Gastrocnemius medialis (tissue), 4 donors: ENCODE measurements around the gene CALHM2. TPM values are rescaled to one million over a fixed set of nuclear protein-coding genes. Genes with fewer than 3 reads are reported as not detected.
A peak's percentile ranks its signal among the peaks of the same experiment; 100 is the strongest.

Experiments used
- ATAC-seq, 2 donors: fragments of 150-250 bp; one replicate each; pipeline ENCODE4 v1.9.1; 2016
- DNase-seq, 2 donors: peaks; one replicate each; pipeline ENCODE4 v3.0.0-alpha.2; 2019
- H3K27ac ChIP-seq, 4 donors: fragments of 200-600 bp; sonication (generic); 1 replicate in 1 of 4; 2 replicates in 3 of 4; pipeline ENCODE4 v1.5.1; 2016 to 2018; ENCODE audit warnings: mild to moderate bottlenecking in 2 of 4, moderate library complexity in 1 of 4
- H3K27me3 ChIP-seq, 3 donors: fragments of 200-600 bp; sonication (generic) in 2 of 3; 1 replicate in 1 of 3; 2 replicates in 2 of 3; pipeline versions ENCODE4 v1.5.1 to v1.6.0; 2016 to 2019; ENCODE audit warnings: mild to moderate bottlenecking in 1 of 3, moderate library complexity in 1 of 3
- H3K36me3 ChIP-seq, 2 donors: fragments of 200-600 bp; sonication (generic) in 1 of 2; one replicate each; pipeline ENCODE4 v1.5.1; 2017 to 2018
- H3K4me1 ChIP-seq, 2 donors: fragments of 200-600 bp; sonication (generic) in 1 of 2; one replicate each; pipeline ENCODE4 v1.5.1; 2016 to 2017; ENCODE audit warnings: mild to moderate bottlenecking in 2 of 2
- H3K4me3 ChIP-seq, 4 donors: fragments of 200-600 bp; sonication (generic) in 3 of 4; 1 replicate in 1 of 4; 2 replicates in 3 of 4; pipeline ENCODE4 v1.5.1; 2016 to 2019; ENCODE audit warnings: mild to moderate bottlenecking in 2 of 4
- H3K9me3 ChIP-seq, 3 donors: fragments of 200-600 bp; sonication (generic) in 2 of 3; 1 replicate in 1 of 3; 2 replicates in 2 of 3; pipeline ENCODE4 v1.5.1; 2016 to 2019
- POLR2A ChIP-seq, 2 donors: fragments of 450-650 bp; IDR thresholded peaks; one replicate each; pipeline ENCODE4 v1.6.1; 2017; ENCODE audit warnings: antibody characterized with exemption in 2 of 2, mild to moderate bottlenecking in 2 of 2, moderate library complexity in 2 of 2
- in situ Hi-C, 4 donors: fragments of 200-750 bp; cut with MboI; loops; one replicate each; pipeline versions ENCODE4 v1.15.0 to v1.8.0; 2017; ENCODE audit warnings: low sequenced_read_pairs in 4 of 4
- intact Hi-C: fragments of 100-400 bp; cut with DNase I; formaldehyde crosslinking; loops from one replicate; pipeline ENCODE4 v1.15.1; 2023; ENCODE audit warnings: low total_unique reads
- total RNA-seq, 4 donors: library from RNA; depleted of rRNA; stranded (reverse); fragments of >200 nt; gene quantifications; one replicate each; pipeline versions ENCODE4 v1.1.0 to v1.2.3, GENCODE V29; 2016
- TF ChIP-seq, protein P1 (sequence below), 5 experiments: fragments of 450-650 bp in 3 of 5; fragments of 200-600 bp in 2 of 5; sonication (generic) in 2 of 5; IDR thresholded peaks in 4 of 5; conservative IDR thresholded peaks in 1 of 5; 1 replicate in 4 of 5; 2 replicates in 1 of 5; pipeline ENCODE4 v1.5.1; 2016 to 2019; ENCODE audit warnings: antibody characterized with exemption in 5 of 5, mild to moderate bottlenecking in 3 of 5, moderate library complexity in 3 of 5

CALHM2 gene
- total RNA-seq, 4 donors from 2014 or later: 8.9 to 19.8 (median 16.9) TPM

DNA sequence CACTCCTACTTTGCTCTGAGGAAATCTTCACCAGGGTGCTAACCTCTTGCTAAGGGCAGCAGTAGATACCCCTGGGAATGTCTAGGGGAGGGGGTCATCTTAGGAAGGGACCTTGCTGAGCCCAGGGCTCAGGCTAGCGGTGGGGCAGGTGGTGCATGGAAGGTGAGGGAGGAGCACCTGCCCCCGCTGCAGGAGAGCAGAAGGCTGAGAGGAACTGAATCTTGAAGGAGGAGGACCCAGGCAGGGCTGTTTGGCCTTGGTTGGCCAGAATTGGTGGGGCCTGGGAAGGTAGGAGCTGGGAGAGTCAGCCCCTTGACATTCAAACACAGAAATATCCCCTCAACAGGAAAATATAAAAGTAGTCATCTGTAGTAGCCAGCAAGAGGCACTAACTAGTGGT, 19.8 kb upstream of the CALHM2 start:
- DNase-seq: no peak
- ATAC-seq: no peak
- Histone ChIP-seq H3K36me3 (no peaks in the 10 kb centered on the region), H3K4me1 (no peaks in the 10 kb centered on the region), H3K27ac (no peak overlapping the region), H3K27me3 (peaks cover 0 to 2% (median 0%) of the 10 kb centered on the region in 3 donors), H3K9me3 (no peaks in the 10 kb centered on the region), H3K4me3 (no peak overlapping the region)
- in situ Hi-C loops (no loop called here), intact Hi-C loops (no loop called here)
- TF ChIP-seq POLR2A (IDR thresholded peaks at IDR 0.05): no peak

DNA sequence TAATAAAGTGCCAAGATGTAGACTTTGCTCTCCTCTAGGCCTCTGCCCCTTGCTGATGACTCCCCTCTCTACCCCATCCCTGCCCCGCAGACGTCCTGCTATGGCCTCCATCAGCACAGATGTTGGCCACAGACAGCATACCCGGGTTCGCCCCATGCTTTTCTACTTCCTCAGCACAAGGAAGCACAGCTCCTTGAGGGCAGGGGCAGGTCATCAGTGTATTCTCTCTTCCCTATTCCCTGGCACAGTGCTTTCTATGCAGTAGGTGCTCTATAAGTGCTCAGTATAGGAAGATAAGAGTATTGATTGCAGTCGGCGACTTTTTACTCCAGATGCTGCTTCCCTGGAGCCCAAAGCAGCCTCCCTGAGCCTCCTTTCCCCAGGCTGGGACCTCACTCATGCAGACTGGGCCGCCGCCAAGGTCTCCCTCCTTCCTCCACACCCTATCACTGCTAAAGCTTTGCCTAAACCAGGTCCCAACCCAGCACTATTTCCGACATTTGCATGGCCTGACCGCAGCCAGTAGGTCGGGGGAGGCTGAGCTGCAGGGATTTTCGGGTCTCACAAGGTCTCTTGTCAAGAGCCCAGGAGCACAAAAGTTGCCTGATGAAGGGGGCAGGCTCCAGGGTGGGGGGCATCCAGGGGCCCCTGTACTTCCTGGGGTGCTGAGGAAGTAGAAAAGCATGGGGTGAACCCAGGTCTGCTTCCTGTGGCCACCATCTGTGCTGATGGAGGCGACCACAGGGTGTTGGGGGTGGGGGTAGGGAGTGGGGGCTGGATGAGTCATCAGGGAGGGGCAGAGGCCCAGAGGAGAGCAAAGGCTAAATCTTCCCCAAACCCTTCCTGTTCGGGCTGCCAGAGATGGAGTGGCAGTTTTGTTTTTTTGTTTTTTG, 18.8 kb upstream of the CALHM2 start:
- Histone ChIP-seq H3K9me3 (no peaks in the 10 kb centered on the region), H3K27ac (no peak overlapping the region)

GRCh38 chr10:103469201-103469600, 17.0 kb upstream of the CALHM2 start:
- H3K4me1 ChIP-seq: no peaks in the 10 kb centered on the region
- no peak overlapping the region for H3K4me3 ChIP-seq
- TF ChIP-seq, protein P1, sequence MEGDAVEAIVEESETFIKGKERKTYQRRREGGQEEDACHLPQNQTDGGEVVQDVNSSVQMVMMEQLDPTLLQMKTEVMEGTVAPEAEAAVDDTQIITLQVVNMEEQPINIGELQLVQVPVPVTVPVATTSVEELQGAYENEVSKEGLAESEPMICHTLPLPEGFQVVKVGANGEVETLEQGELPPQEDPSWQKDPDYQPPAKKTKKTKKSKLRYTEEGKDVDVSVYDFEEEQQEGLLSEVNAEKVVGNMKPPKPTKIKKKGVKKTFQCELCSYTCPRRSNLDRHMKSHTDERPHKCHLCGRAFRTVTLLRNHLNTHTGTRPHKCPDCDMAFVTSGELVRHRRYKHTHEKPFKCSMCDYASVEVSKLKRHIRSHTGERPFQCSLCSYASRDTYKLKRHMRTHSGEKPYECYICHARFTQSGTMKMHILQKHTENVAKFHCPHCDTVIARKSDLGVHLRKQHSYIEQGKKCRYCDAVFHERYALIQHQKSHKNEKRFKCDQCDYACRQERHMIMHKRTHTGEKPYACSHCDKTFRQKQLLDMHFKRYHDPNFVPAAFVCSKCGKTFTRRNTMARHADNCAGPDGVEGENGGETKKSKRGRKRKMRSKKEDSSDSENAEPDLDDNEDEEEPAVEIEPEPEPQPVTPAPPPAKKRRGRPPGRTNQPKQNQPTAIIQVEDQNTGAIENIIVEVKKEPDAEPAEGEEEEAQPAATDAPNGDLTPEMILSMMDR (IDR thresholded peaks at IDR 0.05 in 4 of 5, conservative IDR thresholded peaks at IDR 0.05 in 1 of 5): no peak
- no peak for TF ChIP-seq POLR2A (IDR thresholded peaks at IDR 0.05)
- in situ Hi-C loops: no loop called here
- no peaks in the 10 kb centered on the region for H3K36me3 ChIP-seq
- peaks cover 0 to 2% (median 0%) of the 10 kb centered on the region in 3 donors for H3K27me3 ChIP-seq
- H3K27ac ChIP-seq: no peak overlapping the region
- no peaks in the 10 kb centered on the region for H3K9me3 ChIP-seq
- intact Hi-C loops: no loop called here
- no peak for ATAC-seq
- DNase-seq: no peak

More for the DNA sequence above, 18.8 kb upstream of the CALHM2 start:
- H3K4me3 ChIP-seq: no peak overlapping the region
- peaks cover 0 to 2% (median 0%) of the 10 kb centered on the region in 3 donors for H3K27me3 ChIP-seq
- ATAC-seq (peak in 1 of 2 donors; percentile 39), DNase-seq (no peak)
- intact Hi-C loops (no loop called here), in situ Hi-C loops (no loop called here)
- no peaks in the 10 kb centered on the region for H3K4me1 ChIP-seq
- no peaks in the 10 kb centered on the region for H3K36me3 ChIP-seq
- TF ChIP-seq, protein P1 (IDR thresholded peaks at IDR 0.05 in 4 of 5, conservative IDR thresholded peaks at IDR 0.05 in 1 of 5): no peak
- no peak for TF ChIP-seq POLR2A (IDR thresholded peaks at IDR 0.05)

- DNase-seq: no peak
- Histone ChIP-seq H3K36me3 (no peaks in the 10 kb centered on the region), H3K4me1 (no peaks in the 10 kb centered on the region), H3K9me3 (no peaks in the 10 kb centered on the region), H3K27me3 (peaks cover 0 to 2% (median 0%) of the 10 kb centered on the region in 3 donors), H3K27ac (no peak overlapping the region), H3K4me3 (no peak overlapping the region)
- no peak for ATAC-seq
- in situ Hi-C loops (no loop called here), intact Hi-C loops (no loop called here)
- TF ChIP-seq, protein P1 (IDR thresholded peaks at IDR 0.05 in 4 of 5, conservative IDR thresholded peaks at IDR 0.05 in 1 of 5): no peak
- TF ChIP-seq POLR2A (IDR thresholded peaks at IDR 0.05): no peak
Observed at GRCh38 chr10:103467406-103467805, 15.2 kb upstream of the CALHM2 start.

DNA sequence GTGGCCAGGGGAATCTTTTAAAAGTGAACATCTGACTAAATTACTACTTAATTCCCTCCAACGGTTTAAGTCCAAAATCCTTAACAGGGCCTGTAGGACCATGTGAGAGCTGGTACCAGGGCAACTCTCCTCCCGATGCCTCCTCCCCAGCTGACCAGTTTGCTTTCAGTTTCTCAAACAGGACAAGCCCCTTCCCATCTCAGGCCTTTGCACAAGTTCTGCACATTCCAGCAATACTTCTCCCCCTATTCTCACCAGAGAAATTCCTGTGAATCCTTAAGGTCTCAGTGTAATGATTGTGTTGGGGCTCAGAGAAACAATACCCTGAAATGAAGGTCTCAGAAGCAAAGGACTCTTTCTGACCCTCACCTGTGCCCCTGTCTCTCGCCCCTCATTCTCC, 14.6 kb upstream of the CALHM2 start:
- in situ Hi-C loops (no loop called here), intact Hi-C loops (no loop called here)
- Histone ChIP-seq H3K36me3 (no peaks in the 10 kb centered on the region), H3K9me3 (no peaks in the 10 kb centered on the region), H3K4me1 (no peaks in the 10 kb centered on the region), H3K4me3 (no peak overlapping the region), H3K27me3 (no peaks in the 10 kb centered on the region), H3K27ac (no peak overlapping the region)
- no peak for DNase-seq
- TF ChIP-seq, protein P1 (IDR thresholded peaks at IDR 0.05 in 4 of 5, conservative IDR thresholded peaks at IDR 0.05 in 1 of 5): no peak
- TF ChIP-seq POLR2A (IDR thresholded peaks at IDR 0.05): no peak
- ATAC-seq: no peak
